ENCODE measurements around the gene MMP24OS.
A peak's percentile ranks its signal among the peaks of the same experiment; 100 is the strongest.

Gene MMP24OS

GRCh38 chr20:35305682-35306556 lies 28.0 kb upstream of the MMP24OS start:
- DNase-seq: no peak

GRCh38 chr20:35304956-35305355 lies 27.0 kb upstream of the MMP24OS start:
- DNase-seq: no peak

GRCh38 chr20:35303735-35304491 lies 26.0 kb upstream of the MMP24OS start:
- peak; percentile 86 for DNase-seq

- no peak for DNase-seq
Observed at GRCh38 chr20:35303382-35303734, 25.4 kb upstream of the MMP24OS start.

- no peak for DNase-seq
Observed at GRCh38 chr20:35302421-35303335, 24.8 kb upstream of the MMP24OS start.

GRCh38 chr20:35301426-35301825 lies 23.5 kb upstream of the MMP24OS start:
- DNase-seq: no peak

GRCh38 chr20:35300469-35301262 lies 22.7 kb upstream of the MMP24OS start:
- no peak for DNase-seq

GRCh38 chr20:35299780-35300179 lies 21.9 kb upstream of the MMP24OS start:
- no peak for DNase-seq

GRCh38 chr20:35298264-35298663 lies 20.3 kb upstream of the MMP24OS start:
- no peak for DNase-seq

GRCh38 chr20:35297740-35298139 lies 19.8 kb upstream of the MMP24OS start:
- DNase-seq: no peak

- no peak for DNase-seq
Observed at GRCh38 chr20:35297155-35297554, 19.2 kb upstream of the MMP24OS start.

GRCh38 chr20:35296101-35296554 lies 18.2 kb upstream of the MMP24OS start:
- no peak for DNase-seq

GRCh38 chr20:35295674-35296073 lies 17.8 kb upstream of the MMP24OS start:
- DNase-seq: no peak

- no peak for DNase-seq
Observed at GRCh38 chr20:35295058-35295457, 17.1 kb upstream of the MMP24OS start.

- DNase-seq: no peak
Observed at GRCh38 chr20:35294293-35294685, 16.4 kb upstream of the MMP24OS start.

- no peak for DNase-seq
Observed at GRCh38 chr20:35293303-35294292, 15.7 kb upstream of the MMP24OS start.

GRCh38 chr20:35292504-35293285 lies 14.8 kb upstream of the MMP24OS start:
- no peak for DNase-seq

GRCh38 chr20:35291654-35292503 lies 14.0 kb upstream of the MMP24OS start, which contains the start of gene FAM83C:
Gene FAM83C (minus strand): TSS chr20:35292425. CDS start chr20:35292304, 121 bp downstream.
- DNase-seq: no peak

- no peak for DNase-seq
Observed at GRCh38 chr20:35290887-35291417, 13.0 kb upstream of the MMP24OS start.
